ENCODE measurements around the gene PRKAG1. TPM values are rescaled to one million over a fixed set of nuclear protein-coding genes. Genes with fewer than 3 reads are reported as not detected.

Gene PRKAG1
- total and polyA plus RNA-seq, 7 donors, result 49.5 to 105 (median 75.1) TPM

- no peaks in the 10 kb centered on the region for H3K9me3 ChIP-seq
- intact Hi-C loops (cut with DNase I), result no loop called here
- no peak overlapping the region for H3K27ac ChIP-seq
- 1 to 4% (median 3%) methylated on average over 45 to 46 of the region's 46 CpGs for WGBS, 3 donors
- DNase-seq (peak in 1 of 2 donors; percentile 64), ATAC-seq (peak; percentile 23 to 53 (median 36))
- no peaks in the 10 kb centered on the region for H3K36me3 ChIP-seq (ENCODE audit: insufficient read depth in 1 of 2, low read depth in 1 of 2)
- TF ChIP-seq CTCF (IDR thresholded peaks at IDR 0.05), result no peak
- H3K27me3 ChIP-seq (ENCODE audit: insufficient read depth in 3 of 3, low read length in 2 of 3), result peaks cover 0 to 76% (median 43%) of the 10 kb centered on the region in 3 donors
- peak overlapping the region; percentile 54 for H3K4me3 ChIP-seq
- H3K4me1 ChIP-seq, result peaks cover 36% of the 10 kb centered on the region
Measured at GRCh38 chr12:48980389-48980952, 38.1 kb downstream of the PRKAG1 start.

- DNase-seq (peak; percentile 50 to 68), ATAC-seq (peak; percentile 6 to 44 (median 32))
- Histone ChIP-seq H3K4me3 (peak overlapping the region; percentile 54), H3K36me3 (ENCODE audit: insufficient read depth in 1 of 2, low read depth in 1 of 2) (no peaks in the 10 kb centered on the region), H3K27ac (no peak overlapping the region), H3K27me3 (ENCODE audit: insufficient read depth in 3 of 3, low read length in 2 of 3) (peaks cover 0 to 83% (median 43%) of the 10 kb centered on the region in 3 donors), H3K9me3 (no peaks in the 10 kb centered on the region), H3K4me1 (peaks cover 34% of the 10 kb centered on the region)
- intact Hi-C loops (cut with DNase I), result no loop called here
- TF ChIP-seq CTCF (IDR thresholded peaks at IDR 0.05), result no peak
- 1% methylated on average over 53 to 55 of the region's 55 CpGs for WGBS, 3 donors
Measured at GRCh38 chr12:48979602-48980388, 38.8 kb downstream of the PRKAG1 start.

- Histone ChIP-seq H3K27ac (no peak overlapping the region), H3K27me3 (ENCODE audit: insufficient read depth in 3 of 3, low read length in 2 of 3) (peaks cover 0 to 91% (median 46%) of the 10 kb centered on the region in 3 donors), H3K36me3 (ENCODE audit: insufficient read depth in 1 of 2, low read depth in 1 of 2) (no peaks in the 10 kb centered on the region), H3K4me1 (peaks cover 34% of the 10 kb centered on the region), H3K4me3 (peak overlapping the region; percentile 54), H3K9me3 (no peaks in the 10 kb centered on the region)
- intact Hi-C loops (cut with DNase I), result no loop called here
- no peak for DNase-seq
- TF ChIP-seq CTCF (IDR thresholded peaks at IDR 0.05), result no peak
- WGBS, 3 donors, result 2 to 5% (median 3%) methylated on average over 42 to 45 of the region's 45 CpGs
- peak; percentile 3 to 30 (median 22) for ATAC-seq
Measured at GRCh38 chr12:48978741-48979601, 39.6 kb downstream of the PRKAG1 start.

- ATAC-seq, result peak; percentile 9 to 64 (median 46)
- H3K9me3 ChIP-seq, result no peaks in the 10 kb centered on the region
- peaks cover 34% of the 10 kb centered on the region for H3K4me1 ChIP-seq
- peaks cover 0 to 93% (median 52%) of the 10 kb centered on the region in 3 donors for H3K27me3 ChIP-seq (ENCODE audit: insufficient read depth in 3 of 3, low read length in 2 of 3)
- TF ChIP-seq CTCF (IDR thresholded peaks at IDR 0.05), result peak; percentile 24
- H3K36me3 ChIP-seq (ENCODE audit: insufficient read depth in 1 of 2, low read depth in 1 of 2), result no peaks in the 10 kb centered on the region
- intact Hi-C loops (cut with DNase I), result no loop called here
- no peak within 1 kb of the TSS for H3K27ac ChIP-seq
- 1% methylated on average over 26 to 45 of the region's 45 CpGs for WGBS, 3 donors
- peak in 1 of 2 donors; percentile 57 for DNase-seq
- H3K4me3 ChIP-seq, result peak within 1 kb of the TSS; percentile 54
Measured at GRCh38 chr12:48978291-48978740, 40.3 kb downstream of the PRKAG1 start, which contains the start of gene WNT1. Gene WNT1, plus strand, starts transcription at chr12:48978322. Its CDS starts 329 bp downstream, at chr12:48978651.
